H1 (cell line): ENCODE measurements around the gene ANXA2. TPM values are rescaled to one million over a fixed set of nuclear protein-coding genes. Genes with fewer than 3 reads are reported as not detected.

ENCODE experiments used
- CTCF ChIA-PET: fragments of 300-600 bp; sonication (Branson Sonifier 250); formaldehyde crosslinking; loops from one replicate; lab custom pipeline; 2021; ENCODE audit not compliant: partially characterized antibody; lab: Charles Lee
- POLR2A ChIA-PET: fragments of 300-600 bp; sonication (Branson Sonifier 250); formaldehyde crosslinking; loops from one replicate; lab custom pipeline; 2021; ENCODE audit warnings: inconsistent platforms; ENCODE audit not compliant: partially characterized antibody; lab: Charles Lee
- DNase-seq, 2 experiments: peaks; one replicate each; pipeline versions ENCODE4 v3.0.0 to v3.0.0-alpha.2; 2010 to 2022; ENCODE audit warnings: low spot score in 2 of 2, low read depth in 1 of 2, mixed read lengths in 1 of 2
- FAIRE-seq: peaks from 2 replicates; lab custom pipeline; 2011; peaks lifted over from hg19 to GRCh38; lab: Jason Lieb, UNC
- H2AFZ ChIP-seq: 2 replicates; pipeline ENCODE4 v1.8.1; 2012; ENCODE audit warnings: low read length, inconsistent platforms
- H2AK5ac ChIP-seq: 2 replicates; pipeline ENCODE4 v1.6.1; 2013; ENCODE audit warnings: low read depth, low read length
- H2BK120ac ChIP-seq: replicated peaks from 2 replicates; pipeline ENCODE3; 2013; ENCODE audit warnings: low read depth, low read length, inconsistent platforms
- H2BK12ac ChIP-seq: 2 replicates; pipeline ENCODE4 v1.6.1; 2013; ENCODE audit warnings: low read depth, low read length
- H2BK15ac ChIP-seq: 2 replicates; pipeline ENCODE4 v1.6.1; 2013; ENCODE audit warnings: low read length
- H2BK20ac ChIP-seq: 2 replicates; pipeline ENCODE4 v1.6.1; 2013; ENCODE audit warnings: low read length
- H2BK5ac ChIP-seq: 2 replicates; pipeline ENCODE4 v1.6.1; 2013; ENCODE audit warnings: low read depth, low read length
- H3K14ac ChIP-seq: 2 replicates; pipeline ENCODE4 v1.6.1; 2013; ENCODE audit warnings: inconsistent platforms; ENCODE audit not compliant: insufficient read length
- H3K18ac ChIP-seq: 2 replicates; pipeline ENCODE4 v1.6.1; 2013; ENCODE audit warnings: low read length; ENCODE audit errors: extremely low read depth
- H3K23ac ChIP-seq: 2 replicates; pipeline ENCODE4 v1.6.1; 2013; ENCODE audit warnings: inconsistent platforms; ENCODE audit not compliant: insufficient read length
- H3K23me2 ChIP-seq: 2 replicates; pipeline ENCODE4 v1.6.1; 2013; ENCODE audit warnings: low read depth, low read length
- H3K27ac ChIP-seq: 2 replicates; pipeline ENCODE4 v1.6.1; 2011; ENCODE audit warnings: low read depth, low read length, inconsistent platforms
- H3K27me3 ChIP-seq, 4 experiments: replicated peaks in 1 of 4; 1 replicate in 1 of 4; 2 replicates in 3 of 4; pipeline versions ENCODE4 v1.6.1 to v1.8.1; 2011 to 2013; ENCODE audit warnings: low read length in 3 of 4, mild to moderate bottlenecking in 3 of 4, inconsistent platforms in 2 of 4, mixed read lengths in 2 of 4, moderate library complexity in 1 of 4; ENCODE audit not compliant: control insufficient read depth in 3 of 4, insufficient read depth in 3 of 4; ENCODE audit errors: extremely low read depth in 1 of 4
- H3K36me3 ChIP-seq, 4 experiments: 2 replicates each; pipeline versions ENCODE4 v1.6.1 to v1.8.1; 2011 to 2013; ENCODE audit warnings: mild to moderate bottlenecking in 4 of 4, low read length in 3 of 4, moderate library complexity in 2 of 4, control low read depth in 1 of 4, inconsistent platforms in 1 of 4; ENCODE audit not compliant: insufficient read depth in 4 of 4, control insufficient read depth in 2 of 4
- H3K4ac ChIP-seq: replicated peaks from 2 replicates; pipeline ENCODE3; 2013; ENCODE audit warnings: low read length, low read depth, mixed read lengths, inconsistent platforms; ENCODE audit not compliant: insufficient read length
- H3K4me1 ChIP-seq, 4 experiments: replicated peaks in 1 of 4; 1 replicate in 1 of 4; 2 replicates in 3 of 4; pipeline versions ENCODE4 v1.6.1 to v1.8.1; 2011 to 2013; ENCODE audit warnings: low read length in 3 of 4, inconsistent platforms in 2 of 4, mixed read lengths in 1 of 4; ENCODE audit not compliant: insufficient read depth in 4 of 4, control insufficient read depth in 3 of 4
- H3K4me2 ChIP-seq, 2 experiments: 2 replicates each; pipeline versions ENCODE4 v1.6.1 to v1.8.1; 2011 to 2013; ENCODE audit warnings: low read depth in 2 of 2, low read length in 2 of 2, control low read depth in 1 of 2, inconsistent platforms in 1 of 2, mild to moderate bottlenecking in 1 of 2; ENCODE audit not compliant: insufficient read depth in 1 of 2
- H3K4me3 ChIP-seq, 4 experiments: fragments of 200-600, 300-600 bp in 1 of 4; sonication (generic), shearing (Covaris generic), sonication (Bioruptor Twin) in 1 of 4; 2 replicates each; pipeline versions ENCODE4 v1.5.1 to v1.8.1; 2011 to 2016; ENCODE audit warnings: low read length in 4 of 4, low read depth in 3 of 4, control low read depth in 2 of 4, inconsistent platforms in 2 of 4, mild to moderate bottlenecking in 2 of 4, mixed read lengths in 1 of 4, moderate library complexity in 1 of 4; ENCODE audit not compliant: insufficient read depth in 2 of 4; ENCODE audit errors: extremely low read depth in 1 of 4
- H3K56ac ChIP-seq: replicated peaks from 2 replicates; pipeline ENCODE3; 2013; ENCODE audit warnings: low read depth, mild to moderate bottlenecking, mixed read lengths, low read length, inconsistent platforms; ENCODE audit not compliant: insufficient read length
- H3K79me1 ChIP-seq: 2 replicates; pipeline ENCODE4 v1.6.1; 2013; ENCODE audit warnings: low read depth, low read length, control low read depth
- H3K79me2 ChIP-seq, 2 experiments: 2 replicates each; pipeline versions ENCODE4 v1.6.1 to v1.8.1; 2012 to 2013; ENCODE audit warnings: low read length in 2 of 2, mild to moderate bottlenecking in 2 of 2, inconsistent platforms in 1 of 2; ENCODE audit not compliant: insufficient read depth in 2 of 2, control insufficient read depth in 1 of 2
- H3K9ac ChIP-seq, 4 experiments: replicated peaks in 1 of 4; 1 replicate in 1 of 4; 2 replicates in 3 of 4; pipeline versions ENCODE4 v1.6.1 to v1.8.1; 2011 to 2013; ENCODE audit warnings: low read depth in 3 of 4, low read length in 3 of 4, control low read depth in 2 of 4, mild to moderate bottlenecking in 2 of 4, moderate library complexity in 2 of 4, inconsistent platforms in 1 of 4; ENCODE audit errors: extremely low read depth in 1 of 4
- H3K9me3 ChIP-seq, 2 experiments: 2 replicates each; pipeline versions ENCODE4 v1.6.1 to v1.8.1; 2012 to 2013; ENCODE audit warnings: mild to moderate bottlenecking in 2 of 2, moderate library complexity in 2 of 2, control low read depth in 1 of 2, inconsistent platforms in 1 of 2, low read depth in 1 of 2, low read length in 1 of 2, mixed read lengths in 1 of 2; ENCODE audit not compliant: insufficient read depth in 2 of 2
- H4K20me1 ChIP-seq, 2 experiments: replicated peaks in 1 of 2; 2 replicates each; pipeline versions ENCODE3 to v1.8.1; 2011 to 2013; ENCODE audit warnings: inconsistent platforms in 2 of 2, low read length in 2 of 2, mild to moderate bottlenecking in 1 of 2; ENCODE audit not compliant: insufficient read depth in 2 of 2, control insufficient read depth in 1 of 2
- H4K5ac ChIP-seq: 2 replicates; pipeline ENCODE4 v1.6.1; 2013; ENCODE audit warnings: low read length, low read depth, mixed read lengths, inconsistent platforms; ENCODE audit not compliant: insufficient read length
- H4K8ac ChIP-seq: 2 replicates; pipeline ENCODE4 v1.8.0; 2013; ENCODE audit warnings: mild to moderate bottlenecking, moderate library complexity, low read length, inconsistent platforms; ENCODE audit not compliant: insufficient read depth; ENCODE audit errors: extremely low read depth
- H4K91ac ChIP-seq: replicated peaks from 2 replicates; pipeline ENCODE3; 2013; ENCODE audit warnings: low read length, mixed read lengths, inconsistent platforms; ENCODE audit not compliant: insufficient read length
- CHD1 ChIP-seq: IDR thresholded peaks from 2 replicates; pipeline ENCODE4 v1.6.1; 2012; ENCODE audit warnings: low read depth, low read length, improper control_type of control experiment
- FOSL1 ChIP-seq: IDR thresholded peaks from 2 replicates; pipeline ENCODE4 v1.6.1; 2011; ENCODE audit warnings: mild to moderate bottlenecking, low read depth, low read length, moderate library complexity; ENCODE audit not compliant: insufficient read depth
- GTF2F1 ChIP-seq: IDR thresholded peaks from 2 replicates; pipeline ENCODE4 v1.6.1; 2012; ENCODE audit warnings: low read depth, low read length, improper control_type of control experiment, borderline replicate concordance
- JUN ChIP-seq: IDR thresholded peaks from 2 replicates; pipeline ENCODE4 v1.6.1; 2011; ENCODE audit warnings: low read depth, mild to moderate bottlenecking, improper control_type of control experiment, low read length
- RBBP5 ChIP-seq: IDR thresholded peaks from 2 replicates; pipeline ENCODE4 v1.7.1; 2012; ENCODE audit warnings: low read depth, mild to moderate bottlenecking, inconsistent platforms, low read length, moderate library complexity, borderline replicate concordance
- RNF2 ChIP-seq: fragments of 200-900, 300-1000 bp; sonication (generic); IDR thresholded peaks from 2 replicates; pipeline ENCODE4 v1.7.1; 2016; ENCODE audit warnings: borderline replicate concordance, low read depth, mild to moderate bottlenecking, antibody characterized with exemption, low read length; ENCODE audit not compliant: poor library complexity, severe bottlenecking; ENCODE audit errors: missing control alignments
- RXRA ChIP-seq: IDR thresholded peaks from 2 replicates; pipeline ENCODE4 v1.6.1; 2011; ENCODE audit warnings: low read depth, mild to moderate bottlenecking, low read length, moderate library complexity; ENCODE audit not compliant: insufficient read depth
- SAP30 ChIP-seq: fragments of 300-600 bp; sonication (generic); IDR thresholded peaks from 2 replicates; pipeline ENCODE4 v1.7.1; 2012; ENCODE audit warnings: low read length, moderate library complexity, mild to moderate bottlenecking, inconsistent platforms; ENCODE audit not compliant: insufficient read depth, insufficient replicate concordance
- SIN3A ChIP-seq, 2 experiments: IDR thresholded peaks in 1 of 2; conservative IDR thresholded peaks in 1 of 2; 2 replicates each; pipeline ENCODE4 v1.6.1; 2011 to 2012; ENCODE audit warnings: low read length in 2 of 2, improper control_type of control experiment in 1 of 2, low read depth in 1 of 2, mild to moderate bottlenecking in 1 of 2
- SIX5 ChIP-seq: IDR thresholded peaks from 2 replicates; pipeline ENCODE4 v1.6.1; 2011; ENCODE audit warnings: mild to moderate bottlenecking, low read depth, low read length
- SUZ12 ChIP-seq: fragments of 200-600 bp; sonication (generic); IDR thresholded peaks from 2 replicates; pipeline ENCODE4 v1.6.1; 2012; ENCODE audit warnings: mild to moderate bottlenecking, inconsistent platforms, low read length, moderate library complexity, mixed read lengths
- TAF1 ChIP-seq: IDR thresholded peaks from 2 replicates; pipeline ENCODE4 v1.6.1; 2011; ENCODE audit warnings: mild to moderate bottlenecking, low read depth, low read length
- WGBS, 2 experiments: shearing (Covaris generic) in 1 of 2; methylation state at CpG; one replicate each; pipeline versions ENCODE4 v1.1.6 to v1.1.7; 2013 to 2015; ENCODE audit warnings: low lambda C conversion rate in 2 of 2, mixed read lengths in 2 of 2, inconsistent platforms in 1 of 2, low coverage in 1 of 2, missing lambda C conversion rate in 1 of 2; ENCODE audit not compliant: insufficient replicate concordance in 2 of 2, insufficient coverage in 1 of 2, insufficient read length in 1 of 2; ENCODE audit errors: extremely low coverage in 1 of 2, missing lambda C conversion rate in 1 of 2; 5-methylcytosine and 5-hydroxymethylcytosine counted together
- polyA plus RNA-seq, 7 experiments: library from polyadenylated mRNA; depleted of rRNA in 3 of 7; stranded (reverse) in 5 of 7; unstranded in 2 of 7; fragments of >200 nt in 5 of 7; fragments of 200-250 nt in 2 of 7; gene quantifications; 1 replicate in 5 of 7; 2 replicates in 1 of 7; 4 replicates in 1 of 7; pipeline versions ENCODE4 v1.2.1 to v1.2.3, GENCODE V29; 2011 to 2013; ENCODE audit warnings: missing spikeins in 2 of 7, mixed read lengths in 2 of 7
- total RNA-seq: library from RNA; stranded (reverse); fragmentation: NEBNext Ultra II Directional; extraction: Animal tissue kit (Norgen Biotek cat#: 25700); gene quantifications from 2 replicates; pipeline ENCODE4 v1.2.1, GENCODE V29; 2021

Gene ANXA2
- total and polyA plus RNA-seq, 2 of the 8 experiments (the other 6 are each of a cell fraction or from before 2014, with no cell fraction given), result 178 to 217 TPM

- Histone ChIP-seq H3K23ac (no peak overlapping the region), H3K14ac (no peak overlapping the region), H3K23me2 (no peaks in the 10 kb centered on the region), H4K5ac (no peak overlapping the region), H2BK12ac (no peak overlapping the region), H2BK15ac (no peak overlapping the region), H2BK120ac (no peak overlapping the region), H3K4ac (no peak overlapping the region), H3K27me3 (no peaks in the 10 kb centered on the region), H2AFZ (no peak overlapping the region), H4K8ac (no peak overlapping the region), H3K27ac (no peak overlapping the region), H3K4me1 (peaks cover 2 to 8% (median 5%) of the 10 kb centered on the region in 4 experiments; a peak in 6 of 7 replicates), H3K4me3 (no peak overlapping the region), H2AK5ac (no peak overlapping the region), H3K9me3 (no peaks in the 10 kb centered on the region), H3K79me1 (peaks cover 3% of the 10 kb centered on the region; the same call in 1 of the 2 replicates), H3K36me3 (peaks cover 0 to 15% (median 2%) of the 10 kb centered on the region in 4 experiments; a peak in 5 of 8 replicates), H2BK5ac (no peak overlapping the region), H3K79me2 (no peaks in the 10 kb centered on the region), H4K20me1 (peaks cover 0 to 1% of the 10 kb centered on the region in 2 experiments), H3K4me2 (no peak overlapping the region), H3K9ac (no peak overlapping the region), H2BK20ac (no peak overlapping the region), H3K18ac (no peak overlapping the region), H4K91ac (no peak overlapping the region), H3K56ac (no peak overlapping the region)
- FAIRE-seq (no peak), DNase-seq (no peak)
- no peak for TF ChIP-seq SIX5
- TF ChIP-seq TAF1, result no peak
- TF ChIP-seq JUN, result no peak
- no peak for TF ChIP-seq GTF2F1
- no peak for TF ChIP-seq RBBP5
- TF ChIP-seq RNF2, result no peak
- TF ChIP-seq SAP30, result no peak
- TF ChIP-seq RXRA, result no peak
- no peak for TF ChIP-seq SUZ12
- no peak for TF ChIP-seq SIN3A (conservative IDR thresholded peaks at IDR 0.05 in 1 of 2, IDR thresholded peaks at IDR 0.05 in 1 of 2; ENCODE audit: low read depth in 1 of 2, low read length in 2 of 2)
- no peak for TF ChIP-seq FOSL1
- no peak for TF ChIP-seq CHD1
- WGBS, 2 experiments, result 83% methylated on average over 5 of the region's 5 CpGs; no CpG with 5 or more reads in 1 of the 2 experiments
- ChIA-PET POLR2A (interaction anchor here (1.0 to 2.0 kb wide), 5 partner anchors 13 to 104 kb away, joined by 3 to 6 read pairs (median 4); partner anchors contain the start of gene ICE2), CTCF (interaction anchor here (1.0 to 5.2 kb wide), 5 partner anchors 15 to 145 kb away, joined by 3 to 38 read pairs (median 4); no protein-coding TSS in a partner anchor)
These were observed 22.5 kb downstream of the ANXA2 start for GRCh38 chr15:60375306-60375705.
